ENCODE results near the gene TAS2R30. TPM values are rescaled to one million over a fixed set of nuclear protein-coding genes. Genes with fewer than 3 reads are reported as not detected.

The TAS2R30 gene, protein sequence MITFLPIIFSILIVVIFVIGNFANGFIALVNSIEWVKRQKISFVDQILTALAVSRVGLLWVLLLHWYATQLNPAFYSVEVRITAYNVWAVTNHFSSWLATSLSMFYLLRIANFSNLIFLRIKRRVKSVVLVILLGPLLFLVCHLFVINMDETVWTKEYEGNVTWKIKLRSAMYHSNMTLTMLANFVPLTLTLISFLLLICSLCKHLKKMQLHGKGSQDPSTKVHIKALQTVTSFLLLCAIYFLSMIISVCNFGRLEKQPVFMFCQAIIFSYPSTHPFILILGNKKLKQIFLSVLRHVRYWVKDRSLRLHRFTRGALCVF
- total RNA-seq (2014; rRNA removed; shearing (Covaris generic)): 0.14 and 1.8 TPM in 2 replicates

DNA sequence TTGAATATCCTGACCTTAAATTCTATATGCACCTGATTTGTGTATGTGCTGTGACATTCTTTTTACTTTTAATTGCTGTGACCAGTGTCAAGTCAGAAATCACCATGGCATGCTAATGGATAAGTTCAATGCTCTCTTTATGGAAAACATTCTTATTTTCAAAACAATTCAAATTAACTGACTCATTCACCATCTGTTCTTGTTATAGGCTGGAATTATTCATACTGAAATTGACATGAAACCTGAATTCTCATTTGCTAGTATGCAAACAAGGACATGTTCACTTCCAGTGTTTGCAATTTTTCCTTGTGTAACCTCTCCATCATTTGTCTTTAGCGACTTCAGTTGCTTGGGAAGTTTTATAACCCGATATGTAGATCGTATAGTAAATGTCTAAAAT, at the start of gene TAS2R30:
Gene TAS2R30 (minus strand): TSS at position 340 of the 400 bp plus-strand sequence. CDS start 400 bp downstream, outside the sequence.
- no peaks in the 10 kb centered on the region for H3K36me3 ChIP-seq (replicated peaks; ENCODE audit: control insufficient read depth, insufficient read depth, low read length)
- no peaks in the 10 kb centered on the region for H3K27me3 ChIP-seq (ENCODE audit: control insufficient read depth, insufficient read depth, low read length)
- no peak for DNase-seq
- no peak within 1 kb of the TSS for H3K4me3 ChIP-seq (ENCODE audit: insufficient read depth, low read depth, low read length)

DNA sequence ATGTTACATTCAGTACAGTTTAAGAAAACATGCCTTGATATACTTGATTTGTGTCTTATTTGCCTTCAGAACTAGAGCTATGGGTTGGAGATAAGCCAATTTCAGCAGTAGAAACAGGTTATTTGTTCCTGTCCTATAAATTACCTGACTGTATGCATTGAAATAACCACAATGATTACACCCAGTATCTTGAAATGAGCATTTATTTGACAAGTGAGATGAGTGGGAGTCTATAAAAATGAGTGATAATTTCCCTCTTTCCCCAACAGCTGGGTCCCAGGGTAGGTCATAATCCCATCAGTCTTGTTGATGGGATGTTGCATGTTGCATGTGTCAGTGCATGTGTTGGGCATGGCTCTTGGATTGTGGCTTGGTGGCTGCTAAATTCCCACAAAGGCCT, 48.6 kb upstream of the TAS2R30 start:
- H3K27me3 ChIP-seq (ENCODE audit: control insufficient read depth, insufficient read depth, low read length): no peaks in the 10 kb centered on the region

GRCh38 chr12:11182529-11182928, 48.1 kb upstream of the TAS2R30 start:
- Histone ChIP-seq H3K36me3 (replicated peaks; ENCODE audit: control insufficient read depth, insufficient read depth, low read length) (no peaks in the 10 kb centered on the region), H3K4me3 (ENCODE audit: insufficient read depth, low read depth, low read length) (no peak overlapping the region), H3K27me3 (ENCODE audit: control insufficient read depth, insufficient read depth, low read length) (no peaks in the 10 kb centered on the region)
- no peak for DNase-seq

More for the DNA sequence above, 48.6 kb upstream of the TAS2R30 start:
- DNase-seq: no peak
- no peak overlapping the region for H3K4me3 ChIP-seq (ENCODE audit: insufficient read depth, low read depth, low read length)
- H3K36me3 ChIP-seq (replicated peaks; ENCODE audit: control insufficient read depth, insufficient read depth, low read length): no peaks in the 10 kb centered on the region

- Histone ChIP-seq H3K4me3 (ENCODE audit: insufficient read depth, low read depth, low read length) (no peak overlapping the region), H3K27me3 (ENCODE audit: control insufficient read depth, insufficient read depth, low read length) (no peaks in the 10 kb centered on the region), H3K36me3 (replicated peaks; ENCODE audit: control insufficient read depth, insufficient read depth, low read length) (no peaks in the 10 kb centered on the region)
- no peak for DNase-seq
These were observed 43.8 kb upstream of the TAS2R30 start for GRCh38 chr12:11178250-11178649.

GRCh38 chr12:11174022-11174421, 39.6 kb upstream of the TAS2R30 start:
- no peaks in the 10 kb centered on the region; the same call in 1 of the 2 replicates for H3K36me3 ChIP-seq (replicated peaks; ENCODE audit: control insufficient read depth, insufficient read depth, low read length)
- H3K4me3 ChIP-seq (ENCODE audit: insufficient read depth, low read depth, low read length): no peak overlapping the region
- DNase-seq: no peak
- H3K27me3 ChIP-seq (ENCODE audit: control insufficient read depth, insufficient read depth, low read length): no peaks in the 10 kb centered on the region

GRCh38 chr12:11171969-11172675, 37.7 kb upstream of the TAS2R30 start:
- Histone ChIP-seq H3K4me3 (ENCODE audit: insufficient read depth, low read depth, low read length) (peak overlapping the region; percentile 90), H3K27me3 (ENCODE audit: control insufficient read depth, insufficient read depth, low read length) (no peaks in the 10 kb centered on the region), H3K36me3 (replicated peaks; ENCODE audit: control insufficient read depth, insufficient read depth, low read length) (no peaks in the 10 kb centered on the region; the same call in 1 of the 2 replicates)
- no peak for DNase-seq

DNA sequence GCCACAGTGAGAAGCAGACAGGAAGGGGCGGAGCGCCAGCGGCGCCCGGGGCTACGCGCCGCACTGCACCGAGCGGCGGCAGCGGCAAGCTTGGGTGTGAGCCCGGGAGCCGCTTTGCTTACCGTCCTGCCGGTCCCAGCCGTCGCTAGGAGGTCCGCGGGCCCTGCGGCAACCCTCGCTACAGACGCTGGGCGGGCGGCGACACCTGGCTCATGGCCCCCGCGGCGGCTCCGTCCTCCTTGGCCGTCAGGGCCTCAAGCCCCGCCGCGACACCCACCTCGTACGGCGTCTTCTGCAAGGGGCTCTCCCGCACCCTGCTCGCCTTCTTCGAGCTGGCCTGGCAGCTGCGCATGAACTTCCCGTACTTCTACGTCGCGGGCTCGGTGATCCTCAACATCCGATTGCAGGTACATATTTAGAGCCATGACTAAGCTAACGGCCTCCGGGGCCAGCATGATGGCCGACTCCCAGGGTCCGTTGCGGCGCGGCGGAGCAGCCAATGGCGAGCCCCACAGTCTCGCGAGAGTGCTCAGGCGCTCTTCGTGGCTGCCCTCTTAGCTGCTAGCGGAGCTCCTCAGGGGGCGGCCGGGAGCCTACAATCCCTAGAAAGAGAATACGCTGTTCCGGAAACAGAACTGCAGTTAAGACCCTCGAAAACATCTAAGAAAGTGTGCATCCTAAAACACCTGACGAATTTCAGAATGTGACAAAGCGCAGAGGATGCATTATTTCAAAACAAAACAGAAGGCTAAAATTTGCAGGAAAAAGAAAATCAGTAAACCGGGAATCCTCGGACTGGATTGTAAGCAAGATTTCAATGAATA, 36.9 kb upstream of the TAS2R30 start, which contains the start of gene SMIM10L1:
Gene SMIM10L1 (plus strand): TSS at position 50 of the 824 bp plus-strand sequence. CDS start 163 bp downstream, at position 213.
- Histone ChIP-seq H3K4me3 (ENCODE audit: insufficient read depth, low read depth, low read length) (peak within 1 kb of the TSS; percentile 90), H3K27me3 (ENCODE audit: control insufficient read depth, insufficient read depth, low read length) (no peaks in the 10 kb centered on the region), H3K36me3 (replicated peaks; ENCODE audit: control insufficient read depth, insufficient read depth, low read length) (no peaks in the 10 kb centered on the region; the same call in 1 of the 2 replicates)
- peak; percentile 85 for DNase-seq

DNA sequence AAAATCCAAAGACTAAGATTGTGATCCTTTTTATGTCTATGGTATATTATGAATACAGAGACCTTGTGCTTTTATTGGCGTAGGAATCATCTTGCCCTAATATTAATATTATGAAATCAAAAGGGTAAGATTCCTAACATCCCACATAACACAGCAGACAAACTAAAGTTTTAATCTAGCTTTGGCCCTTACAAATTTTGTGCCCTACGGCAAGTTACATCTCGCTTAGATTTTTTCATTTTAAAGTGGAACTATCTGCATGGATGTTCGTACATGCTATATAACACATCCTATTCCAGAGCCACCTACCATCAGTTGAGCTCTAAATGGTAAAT, 36.3 kb upstream of the TAS2R30 start:
- Histone ChIP-seq H3K36me3 (replicated peaks; ENCODE audit: control insufficient read depth, insufficient read depth, low read length) (peaks cover 1% of the 10 kb centered on the region), H3K4me3 (ENCODE audit: insufficient read depth, low read depth, low read length) (peak overlapping the region; percentile 90), H3K27me3 (ENCODE audit: control insufficient read depth, insufficient read depth, low read length) (no peaks in the 10 kb centered on the region)
- no peak for DNase-seq

DNA sequence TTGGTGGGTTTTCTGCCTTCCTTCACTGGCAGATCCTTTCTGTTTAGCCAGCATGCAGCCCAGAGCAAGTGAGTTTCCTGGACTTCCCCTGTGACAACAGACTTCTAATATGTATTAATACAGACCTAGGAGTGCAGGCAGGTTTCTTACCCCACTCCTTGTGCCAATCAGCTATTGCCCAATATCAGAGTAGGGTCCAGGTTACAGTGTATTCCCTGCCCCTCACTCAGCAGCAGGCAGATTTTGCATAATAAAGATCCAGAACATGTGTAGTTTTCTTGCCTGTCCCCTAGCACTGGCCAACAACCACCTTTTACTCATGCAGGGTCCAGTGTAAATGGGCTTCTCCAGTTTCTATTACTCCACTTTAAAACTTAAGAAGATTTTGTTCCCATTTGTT, 31.9 kb upstream of the TAS2R30 start:
- H3K4me3 ChIP-seq (ENCODE audit: insufficient read depth, low read depth, low read length): no peak overlapping the region
- no peaks in the 10 kb centered on the region for H3K27me3 ChIP-seq (ENCODE audit: control insufficient read depth, insufficient read depth, low read length)
- no peak for DNase-seq
- peaks cover 3% of the 10 kb centered on the region for H3K36me3 ChIP-seq (replicated peaks; ENCODE audit: control insufficient read depth, insufficient read depth, low read length)

- Histone ChIP-seq H3K27me3 (ENCODE audit: control insufficient read depth, insufficient read depth, low read length) (no peaks in the 10 kb centered on the region), H3K4me3 (ENCODE audit: insufficient read depth, low read depth, low read length) (no peak overlapping the region), H3K36me3 (replicated peaks; ENCODE audit: control insufficient read depth, insufficient read depth, low read length) (peaks cover 3% of the 10 kb centered on the region)
- DNase-seq: no peak
These were observed 29.9 kb upstream of the TAS2R30 start for GRCh38 chr12:11164384-11164783.

- Histone ChIP-seq H3K27me3 (ENCODE audit: control insufficient read depth, insufficient read depth, low read length) (no peaks in the 10 kb centered on the region), H3K4me3 (ENCODE audit: insufficient read depth, low read depth, low read length) (no peak overlapping the region), H3K36me3 (replicated peaks; ENCODE audit: control insufficient read depth, insufficient read depth, low read length) (peaks cover 3% of the 10 kb centered on the region)
- no peak for DNase-seq
These were observed 28.1 kb upstream of the TAS2R30 start for GRCh38 chr12:11162502-11162901.

DNA sequence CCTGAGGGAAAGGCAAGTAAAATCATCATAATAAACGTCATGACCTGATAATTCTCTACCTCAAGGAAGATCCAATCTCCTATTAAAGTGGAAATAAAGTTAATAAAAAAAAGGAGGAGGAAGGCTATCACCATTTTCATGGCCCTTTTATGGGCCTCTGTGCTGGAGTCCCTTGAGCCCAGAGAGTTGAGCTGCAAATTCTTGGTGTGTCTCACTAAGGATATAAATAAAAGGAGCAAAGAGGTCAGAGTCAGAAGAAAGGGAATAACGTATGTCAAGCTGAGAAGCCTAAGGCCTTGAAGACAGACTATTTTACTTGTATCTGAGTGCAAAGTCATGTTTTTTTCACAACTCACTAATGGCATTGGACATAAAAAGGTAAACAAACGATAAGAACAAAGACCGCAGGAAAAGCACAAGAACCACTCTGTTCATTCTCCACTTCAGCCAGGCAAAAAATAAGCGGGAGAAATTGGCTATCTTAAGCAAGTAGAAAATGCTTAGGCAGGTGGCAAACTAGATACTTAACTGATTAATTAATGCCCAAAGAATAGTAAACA, 24.5 kb upstream of the TAS2R30 start:
- DNase-seq: no peak
- Histone ChIP-seq H3K27me3 (ENCODE audit: control insufficient read depth, insufficient read depth, low read length) (no peaks in the 10 kb centered on the region), H3K4me3 (ENCODE audit: insufficient read depth, low read depth, low read length) (no peak overlapping the region), H3K36me3 (replicated peaks; ENCODE audit: control insufficient read depth, insufficient read depth, low read length) (no peaks in the 10 kb centered on the region; the same call in 1 of the 2 replicates)

- Histone ChIP-seq H3K4me3 (ENCODE audit: insufficient read depth, low read depth, low read length) (no peak overlapping the region), H3K36me3 (replicated peaks; ENCODE audit: control insufficient read depth, insufficient read depth, low read length) (peaks cover 2% of the 10 kb centered on the region; the same call in 1 of the 2 replicates), H3K27me3 (ENCODE audit: control insufficient read depth, insufficient read depth, low read length) (no peaks in the 10 kb centered on the region)
- DNase-seq: no peak
These were observed 20.0 kb upstream of the TAS2R30 start for GRCh38 chr12:11154400-11154925.

DNA sequence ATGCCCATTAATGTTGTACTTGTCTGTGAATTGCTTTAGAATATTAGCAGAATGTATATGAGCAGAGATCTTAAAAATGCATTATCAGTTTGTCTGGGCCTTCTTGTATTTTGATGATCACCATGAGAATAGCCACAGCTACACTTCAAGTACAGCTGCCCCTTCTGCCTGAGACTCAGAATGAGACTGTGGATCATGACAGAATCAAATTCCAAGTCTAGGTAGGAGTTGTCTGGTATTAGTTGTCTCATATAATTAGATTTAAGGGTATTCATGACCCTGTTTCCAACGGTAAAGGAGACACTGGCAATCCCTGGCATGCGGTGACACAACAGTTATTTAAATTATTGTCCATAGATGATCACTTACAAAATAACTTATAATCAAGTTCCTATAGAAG, 18.3 kb upstream of the TAS2R30 start:
- no peaks in the 10 kb centered on the region for H3K27me3 ChIP-seq (ENCODE audit: control insufficient read depth, insufficient read depth, low read length)
- DNase-seq: no peak
- no peak overlapping the region for H3K4me3 ChIP-seq (ENCODE audit: insufficient read depth, low read depth, low read length)
- H3K36me3 ChIP-seq (replicated peaks; ENCODE audit: control insufficient read depth, insufficient read depth, low read length): peaks cover 2% of the 10 kb centered on the region; the same call in 1 of the 2 replicates
